Heart right ventricle (tissue), 16 donors: ENCODE measurements around the gene EIF4ENIF1. TPM values are rescaled to one million over a fixed set of nuclear protein-coding genes. Genes with fewer than 3 reads are reported as not detected.
"Not testable (repeated sequence)": the region's sequence is repeated elsewhere in the genome, so short reads cannot be mapped to it uniquely, and the experiment has no call there.

ENCODE experiments used
- ATAC-seq, 8 donors: fragments of 200-7000 bp; cut with Tn5 transposase; one replicate each; pipeline ENCODE4 v1.9.1; 2020; ENCODE audit warnings: mild to moderate bottlenecking in 8 of 8, moderate library complexity in 8 of 8, moderate number of reproducible peaks in 1 of 8
- DNase-seq, 2 donors: peaks; one replicate each; pipeline ENCODE4 v3.0.0-alpha.2; 2020
- H3K27ac ChIP-seq, 10 donors: fragments of 200-600 bp; sonication (generic) in 2 of 10; one replicate each; pipeline versions ENCODE4 v1.5.0 to v1.8.0; 2020 to 2022; ENCODE audit warnings: mild to moderate bottlenecking in 3 of 10
- H3K27me3 ChIP-seq, 7 donors: fragments of 200-600 bp; one replicate each; pipeline ENCODE4 v1.8.0; 2021 to 2022; ENCODE audit warnings: mild to moderate bottlenecking in 2 of 7
- H3K36me3 ChIP-seq, 9 donors: fragments of 200-600 bp; sonication (generic) in 1 of 9; one replicate each; pipeline versions ENCODE4 v1.5.0 to v1.8.0; 2020 to 2022; ENCODE audit warnings: mild to moderate bottlenecking in 2 of 9
- H3K4me1 ChIP-seq, 9 donors: fragments of 200-600 bp; sonication (generic) in 1 of 9; one replicate each; pipeline versions ENCODE4 v1.5.0 to v1.8.0; 2020 to 2022; ENCODE audit warnings: mild to moderate bottlenecking in 4 of 9
- H3K4me3 ChIP-seq, 10 donors: fragments of 200-600 bp; sonication (generic) in 2 of 10; one replicate each; pipeline versions ENCODE4 v1.5.0 to v1.8.0; 2020 to 2022; ENCODE audit warnings: mild to moderate bottlenecking in 7 of 10, moderate library complexity in 2 of 10
- H3K9me3 ChIP-seq, 11 donors: fragments of 200-600 bp in 10 of 11; sonication (generic) in 2 of 11; one replicate each; pipeline versions ENCODE4 v1.5.0 to v1.8.0; 2013 to 2022; ENCODE audit warnings: mild to moderate bottlenecking in 2 of 11, control low read depth in 1 of 11, moderate library complexity in 1 of 11
- CTCF ChIP-seq, 9 donors: fragments of 200-600 bp; sonication (generic) in 2 of 9; IDR thresholded peaks; one replicate each; pipeline versions ENCODE4 v1.5.0 to v1.8.0; 2021 to 2022; ENCODE audit warnings: antibody characterized with exemption in 9 of 9, mild to moderate bottlenecking in 5 of 9, moderate library complexity in 1 of 9
- WGBS, 2 donors: extraction: QIAGEN DNeasy Blood & Tissue Kit; methylation state at CpG; one replicate each; pipeline ENCODE4 v1.1.7; 2013; ENCODE audit warnings: inconsistent platforms in 1 of 2; 5-methylcytosine and 5-hydroxymethylcytosine counted together
- intact Hi-C, 10 donors: fragments of 100-400 bp; cut with DNase I; formaldehyde crosslinking; loops; one replicate each; pipeline versions ENCODE4 v1.11.1 to v1.14.2; 2022
- polyA plus RNA-seq, 2 donors: library from polyadenylated mRNA; stranded (reverse); fragments of 200-250 nt; gene quantifications; one replicate each; pipeline ENCODE4 v1.2.3, GENCODE V29; 2013
- total RNA-seq, 10 donors: library from RNA; stranded (reverse); fragmentation: NEBNext Ultra II Directional in 3 of 10; extraction: Animal tissue kit (Norgen Biotek cat#: 25700) in 3 of 10; gene quantifications; one replicate each; pipeline versions ENCODE4 v1.2.1 to v1.2.4, GENCODE V29; 2021 to 2023
- donor health status: Arrhythmogenic right ventricular cardiomyopathy.
- donor health status: ischemic (EF 13 %, LVEDD 7.1; RV severe dilation, severe dysfunction).
- donor health status: healthy with polysubstance abuse.
- donor health status: DM: no; HTN: yes; CAD: no.
- donor health status: DM: no; HTN: no; CAD: no.
- donor health status: ischemic (EF 25% LVEDD 6.9; RV normal size, moderate dysfunction).
- donor health status: ischemic (EF 25% LVEDD 5.7; RV mildly dilated, moderate dysfunction).
- donor health status: healthy.
- donor health status: DM: yes; HTN: yes; CAD: no.
- donor health status: Ischemic cardiomyopathy.
- donor health status: ischemic (EF 35%, LVEDD 5.7; RV mildly dilated, moderate dysfunction).
- donor health status: nonischemic (EF 11% LVEDD 7.7; RV severe dilation, severe dysfunction).
- donor health status: DM: yes; HTN: yes; CAD: no.
- donor health status: PGD.
- donor health status: ischemic (EF 29% LVEDD 5.4; RV normal size, mild dysfunction).
- donor health status: nonischemic (EF 23%, LVEDD 6.1; RV moderate dilation, normal function).

The EIF4ENIF1 gene
- total and polyA plus RNA-seq, 12 donors, result 9.0 to 31.9 (median 22.5) TPM

DNA sequence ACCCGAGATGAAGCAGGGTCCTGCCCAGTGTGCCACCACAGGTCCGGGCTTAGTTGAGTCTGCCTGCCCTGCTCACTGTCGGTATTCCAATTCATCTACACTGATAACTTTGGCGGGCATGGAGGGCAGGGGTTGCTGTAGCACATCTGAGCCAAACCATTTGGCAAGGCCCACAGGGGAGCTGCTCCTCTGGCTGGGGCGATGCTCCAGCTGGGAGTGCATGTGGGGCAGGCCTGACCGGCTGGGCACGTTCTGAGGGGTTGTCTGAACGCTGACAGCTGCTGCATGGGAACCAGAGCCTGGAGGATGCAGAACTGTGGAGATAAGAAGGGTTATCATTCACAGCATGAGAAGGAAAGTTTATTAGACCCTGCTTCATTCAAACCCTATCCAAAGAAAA, 49.8 kb downstream of the EIF4ENIF1 start:
- WGBS, 2 donors, result 26 to 48% methylated on average over 8 of the region's 8 CpGs
- TF ChIP-seq CTCF (IDR thresholded peaks at IDR 0.05), result no peak
- intact Hi-C loops, result no loop called here
- Histone ChIP-seq H3K9me3 (no peaks in the 10 kb centered on the region), H3K27me3 (no peaks in the 10 kb centered on the region), H3K4me1 (peaks cover 0 to 46% (median 19%) of the 10 kb centered on the region in 9 donors), H3K4me3 (no peak overlapping the region), H3K36me3 (peaks cover 0 to 100% (median 78%) of the 10 kb centered on the region in 9 donors), H3K27ac (peak overlapping the region in 1 of 10 donors; percentile 32)
- ATAC-seq, result peak; percentile 78 to 89 (median 86)
- DNase-seq, result peak; percentile 64 to 71

DNA sequence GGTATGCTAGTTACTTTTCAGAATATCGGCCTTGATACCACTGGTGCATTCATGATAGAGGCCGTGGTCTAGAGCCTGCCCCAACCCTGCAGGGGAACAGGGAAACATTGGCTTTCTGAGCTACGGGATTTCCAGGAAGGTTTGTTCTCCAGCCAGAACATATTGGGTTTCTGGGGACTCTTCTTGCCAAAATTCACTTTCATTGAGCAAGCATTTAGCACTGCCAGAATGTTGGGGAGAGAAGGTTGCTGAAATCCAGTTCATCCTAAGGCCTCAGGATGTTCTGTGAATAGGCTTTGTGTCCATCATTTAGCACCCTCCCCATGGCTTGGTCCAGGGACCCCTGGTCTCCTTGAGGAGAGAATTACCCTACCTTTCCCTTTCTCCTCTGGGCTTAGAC, 53.5 kb downstream of the EIF4ENIF1 start:
- WGBS, 2 donors, result 84 to 87% methylated on average over 3 of the region's 3 CpGs
- Histone ChIP-seq H3K9me3 (no peaks in the 10 kb centered on the region), H3K27me3 (no peaks in the 10 kb centered on the region), H3K4me3 (no peak overlapping the region), H3K4me1 (peaks cover 0 to 33% (median 13%) of the 10 kb centered on the region in 9 donors), H3K27ac (peak overlapping the region in 1 of 10 donors; percentile 14), H3K36me3 (peaks cover 0 to 100% (median 76%) of the 10 kb centered on the region in 9 donors)
- DNase-seq (no peak), ATAC-seq (no peak)
- intact Hi-C loops, result no loop called here
- TF ChIP-seq CTCF (IDR thresholded peaks at IDR 0.05), result no peak

DNA sequence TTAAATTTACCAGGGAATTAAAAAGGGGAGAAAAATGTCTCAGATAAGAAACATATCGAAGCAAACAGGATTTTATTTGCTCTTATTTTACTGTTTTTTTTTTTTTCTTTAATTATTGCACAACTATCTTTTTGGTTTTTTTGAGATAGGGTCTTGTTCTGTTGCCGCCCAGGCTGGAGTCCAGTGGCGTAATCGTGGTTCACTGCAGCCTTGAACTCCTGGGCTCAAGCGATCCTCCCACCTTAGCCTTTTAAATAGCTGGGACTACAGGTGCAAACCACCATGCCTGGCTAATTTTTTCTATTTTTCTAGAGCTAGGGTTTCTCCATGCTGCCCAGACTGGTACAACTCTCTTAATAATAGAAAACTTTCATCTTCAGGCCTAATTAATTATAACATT, 57.7 kb downstream of the EIF4ENIF1 start:
- intact Hi-C loops, result no loop called here
- DNase-seq, result no peak
- TF ChIP-seq CTCF (IDR thresholded peaks at IDR 0.05), result no peak

GRCh38 chr22:31425331-31426050, 64.2 kb downstream of the EIF4ENIF1 start:
- WGBS, 2 donors, result 91 to 95% methylated on average over 9 of the region's 9 CpGs
- H3K27ac ChIP-seq, result no peak overlapping the region
- no peak for TF ChIP-seq CTCF (IDR thresholded peaks at IDR 0.05)
- no peak overlapping the region for H3K4me3 ChIP-seq
- ATAC-seq (no peak), DNase-seq (no peak)
- peaks cover 0 to 100% (median 94%) of the 10 kb centered on the region in 9 donors for H3K36me3 ChIP-seq
- H3K27me3 ChIP-seq, result no peaks in the 10 kb centered on the region
- intact Hi-C loops, result no loop called here
- H3K9me3 ChIP-seq, result no peaks in the 10 kb centered on the region
- H3K4me1 ChIP-seq, result no peaks in the 10 kb centered on the region

More for the DNA sequence above, 57.7 kb downstream of the EIF4ENIF1 start:
- Histone ChIP-seq H3K27me3 (no peaks in the 10 kb centered on the region), H3K36me3 (peaks cover 0 to 100% (median 74%) of the 10 kb centered on the region in 9 donors), H3K4me1 (peaks cover 0 to 9% (median 0%) of the 10 kb centered on the region in 9 donors), H3K9me3 (no peaks in the 10 kb centered on the region), H3K4me3 (no peak overlapping the region), H3K27ac (no peak overlapping the region)
- 90 to 95% methylated on average over 5 of the region's 5 CpGs for WGBS, 2 donors
- no peak for ATAC-seq

- not testable (repeated sequence) for DNase-seq
- intact Hi-C loops, result loop anchor here in 1 of 10 donors (10.0 kb wide), 1 partner anchor 62 kb away; no protein-coding TSS in a partner anchor
Observed at GRCh38 chr22:31402350-31402749, 87.3 kb downstream of the EIF4ENIF1 start.

More at GRCh38 chr22:31402350-31402749, 87.3 kb downstream of the EIF4ENIF1 start:
- WGBS, 2 donors, result 82 to 92% methylated on average over 2 of the region's 2 CpGs
- H3K9me3 ChIP-seq, H3K4me3 ChIP-seq, H3K27ac ChIP-seq, ATAC-seq, H3K27me3 ChIP-seq: not testable (repeated sequence)
- H3K36me3 ChIP-seq, result peaks cover 0 to 68% (median 42%) of the 10 kb centered on the region in 9 donors
- H3K4me1 ChIP-seq, result peaks cover 0 to 30% (median 18%) of the 10 kb centered on the region in 9 donors
